ENCODE measurements around the gene PTCRA.

DNA sequence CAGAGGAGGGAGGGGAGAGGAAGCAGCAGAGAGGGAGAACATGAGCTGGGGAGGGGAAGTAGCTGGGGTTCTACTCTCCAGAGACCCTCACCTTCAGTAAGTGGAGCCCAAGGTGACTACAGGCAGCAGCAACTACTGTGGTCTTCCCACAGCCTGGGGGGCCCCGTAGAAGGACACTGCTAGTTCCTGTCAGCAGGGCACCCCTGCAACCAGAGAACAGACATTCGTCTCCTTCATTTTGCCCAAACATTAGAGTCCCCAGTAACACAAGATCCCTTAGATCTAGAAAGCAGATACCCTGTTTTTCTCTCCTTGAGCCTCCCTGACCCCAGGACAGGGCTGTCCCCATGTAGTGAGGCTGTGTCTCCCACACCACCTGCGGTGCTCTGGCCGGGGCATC, 52.9 kb downstream of the PTCRA start:
- TF ChIP-seq POLR2A (IDR thresholded peaks at IDR 0.05; ENCODE audit: low read depth, low read length) (no peak), TAF1 (IDR thresholded peaks at IDR 0.05; ENCODE audit: borderline replicate concordance, low read depth, low read length) (no peak)
